Neutrophil (primary cell): ENCODE data around the gene HMX1.

ENCODE experiments used
- H3K27ac ChIP-seq: fragments of 200-600 bp; sonication (generic); 2 replicates; pipeline ENCODE4 v1.5.1; 2016; ENCODE audit warnings: mild to moderate bottlenecking, moderate library complexity
- H3K27me3 ChIP-seq: fragments of 200-600 bp; sonication (generic); 2 replicates; pipeline ENCODE4 v1.6.0; 2016; ENCODE audit warnings: mild to moderate bottlenecking
- H3K36me3 ChIP-seq: fragments of 200-600 bp; sonication (generic); 2 replicates; pipeline ENCODE4 v1.5.1; 2017
- H3K4me1 ChIP-seq, 2 experiments: fragments of 200-600 bp in 1 of 2; sonication (generic) in 1 of 2; 1 replicate in 1 of 2; 2 replicates in 1 of 2; pipeline versions ENCODE4 v1.5.1 to v1.6.1; 2013 to 2016; ENCODE audit warnings: low read depth in 1 of 2, low read length in 1 of 2, mild to moderate bottlenecking in 1 of 2, moderate library complexity in 1 of 2; ENCODE audit not compliant: control insufficient read depth in 1 of 2, insufficient read depth in 1 of 2
- H3K4me3 ChIP-seq, 2 experiments: fragments of 200-600 bp in 1 of 2; sonication (generic) in 1 of 2; 1 replicate in 1 of 2; 2 replicates in 1 of 2; pipeline ENCODE4 v1.5.1; 2013 to 2016; ENCODE audit warnings: low read depth in 1 of 2, low read length in 1 of 2, mild to moderate bottlenecking in 1 of 2, moderate library complexity in 1 of 2
- H3K9me3 ChIP-seq: fragments of 200-600 bp; sonication (generic); 2 replicates; pipeline ENCODE4 v1.5.1; 2016
- CTCF ChIP-seq: fragments of 200-600 bp; sonication (generic); IDR thresholded peaks from 2 replicates; pipeline ENCODE4 v1.5.1; 2016; ENCODE audit warnings: antibody characterized with exemption

Gene HMX1

GRCh38 chr4:8820178-8821102 lies 51.2 kb downstream of the HMX1 start:
- H3K27ac ChIP-seq = no peak overlapping the region
- TF ChIP-seq CTCF = no peak
- H3K4me1 ChIP-seq = peaks cover 15 to 21% of the 10 kb centered on the region in 2 experiments
- H3K4me3 ChIP-seq = no peak overlapping the region
- peaks cover 20% of the 10 kb centered on the region for H3K27me3 ChIP-seq
- no peaks in the 10 kb centered on the region for H3K9me3 ChIP-seq
- H3K36me3 ChIP-seq = no peaks in the 10 kb centered on the region

- no peak overlapping the region for H3K4me3 ChIP-seq
- no peaks in the 10 kb centered on the region for H3K36me3 ChIP-seq
- peaks cover 13% of the 10 kb centered on the region for H3K27me3 ChIP-seq
- H3K4me1 ChIP-seq = peaks cover 15 to 21% of the 10 kb centered on the region in 2 experiments
- H3K9me3 ChIP-seq = no peaks in the 10 kb centered on the region
- no peak overlapping the region for H3K27ac ChIP-seq
- TF ChIP-seq CTCF = no peak
These were observed 52.0 kb downstream of the HMX1 start for GRCh38 chr4:8819473-8820177.

- Histone ChIP-seq H3K27ac (no peak overlapping the region), H3K36me3 (no peaks in the 10 kb centered on the region), H3K27me3 (peaks cover 10% of the 10 kb centered on the region), H3K4me3 (no peak overlapping the region), H3K4me1 (peaks cover 15 to 21% of the 10 kb centered on the region in 2 experiments), H3K9me3 (no peaks in the 10 kb centered on the region)
- no peak for TF ChIP-seq CTCF
These were observed 52.6 kb downstream of the HMX1 start for GRCh38 chr4:8819019-8819418.

GRCh38 chr4:8818063-8818881 lies 53.4 kb downstream of the HMX1 start:
- no peak for TF ChIP-seq CTCF
- Histone ChIP-seq H3K9me3 (no peaks in the 10 kb centered on the region), H3K4me1 (peaks cover 15 to 21% of the 10 kb centered on the region in 2 experiments), H3K36me3 (no peaks in the 10 kb centered on the region), H3K27me3 (peaks cover 6% of the 10 kb centered on the region), H3K4me3 (no peak overlapping the region), H3K27ac (no peak overlapping the region)

- TF ChIP-seq CTCF = no peak
- Histone ChIP-seq H3K27ac (no peak overlapping the region), H3K36me3 (no peaks in the 10 kb centered on the region), H3K9me3 (no peaks in the 10 kb centered on the region), H3K4me3 (no peak overlapping the region), H3K27me3 (peaks cover 1% of the 10 kb centered on the region), H3K4me1 (peaks cover 15 to 21% of the 10 kb centered on the region in 2 experiments)
These were observed 53.9 kb downstream of the HMX1 start for GRCh38 chr4:8817813-8818062.
